Cardiac muscle cell (in vitro differentiated cells and primary cell): ENCODE measurements around the gene CCDC12. TPM values are rescaled to one million over a fixed set of nuclear protein-coding genes. Genes with fewer than 3 reads are reported as not detected.

Experiments used
- DNase-seq, 2 donors: peaks; one replicate each; pipeline versions ENCODE4 v3.0.0 to v3.0.0-alpha.2; 2010 to 2017; ENCODE audit warnings: low read depth in 1 of 2, low spot score in 1 of 2
- H3K27ac ChIP-seq: fragments of 200-600 bp; sonication (generic); 2 replicates; pipeline ENCODE4 v1.5.1; 2016
- H3K27me3 ChIP-seq: fragments of 200-600 bp; sonication (generic); 2 replicates; pipeline ENCODE4 v1.6.0; 2016; ENCODE audit warnings: control low read depth
- H3K36me3 ChIP-seq: fragments of 200-600 bp; sonication (generic); 2 replicates; pipeline ENCODE4 v1.5.1; 2016; ENCODE audit warnings: control low read depth
- H3K4me1 ChIP-seq: fragments of 200-600 bp; sonication (generic); 2 replicates; pipeline ENCODE4 v1.8.1; 2017; ENCODE audit warnings: low read depth, mild to moderate bottlenecking, mixed run types
- H3K4me3 ChIP-seq: fragments of 200-600 bp; sonication (generic); 2 replicates; pipeline ENCODE4 v1.5.1; 2016; ENCODE audit warnings: mild to moderate bottlenecking
- H3K9me3 ChIP-seq: fragments of 200-600 bp; sonication (generic); 2 replicates; pipeline ENCODE4 v1.5.1; 2017; ENCODE audit warnings: low read depth, mild to moderate bottlenecking, control low read depth
- CTCF ChIP-seq: IDR thresholded peaks from 2 replicates; pipeline ENCODE4 v1.5.1; 2012; ENCODE audit warnings: low read depth, mild to moderate bottlenecking, low read length
- polyA plus RNA-seq: library from polyadenylated mRNA; unstranded; fragments of >200 nt; fragmentation: Nextera tagmentation; extraction: Ambion mirVana; gene quantifications from 2 replicates; pipeline ENCODE4 v1.2.1, GENCODE V29; 2016
- total RNA-seq: library from RNA; depleted of rRNA; stranded (reverse); fragments of >200 nt; gene quantifications from 2 replicates; pipeline ENCODE4 v1.2.3, GENCODE V29; 2016

Gene CCDC12
- total and polyA plus RNA-seq, 2 experiments from 2014 or later: 53.8 to 73.1 TPM

DNA sequence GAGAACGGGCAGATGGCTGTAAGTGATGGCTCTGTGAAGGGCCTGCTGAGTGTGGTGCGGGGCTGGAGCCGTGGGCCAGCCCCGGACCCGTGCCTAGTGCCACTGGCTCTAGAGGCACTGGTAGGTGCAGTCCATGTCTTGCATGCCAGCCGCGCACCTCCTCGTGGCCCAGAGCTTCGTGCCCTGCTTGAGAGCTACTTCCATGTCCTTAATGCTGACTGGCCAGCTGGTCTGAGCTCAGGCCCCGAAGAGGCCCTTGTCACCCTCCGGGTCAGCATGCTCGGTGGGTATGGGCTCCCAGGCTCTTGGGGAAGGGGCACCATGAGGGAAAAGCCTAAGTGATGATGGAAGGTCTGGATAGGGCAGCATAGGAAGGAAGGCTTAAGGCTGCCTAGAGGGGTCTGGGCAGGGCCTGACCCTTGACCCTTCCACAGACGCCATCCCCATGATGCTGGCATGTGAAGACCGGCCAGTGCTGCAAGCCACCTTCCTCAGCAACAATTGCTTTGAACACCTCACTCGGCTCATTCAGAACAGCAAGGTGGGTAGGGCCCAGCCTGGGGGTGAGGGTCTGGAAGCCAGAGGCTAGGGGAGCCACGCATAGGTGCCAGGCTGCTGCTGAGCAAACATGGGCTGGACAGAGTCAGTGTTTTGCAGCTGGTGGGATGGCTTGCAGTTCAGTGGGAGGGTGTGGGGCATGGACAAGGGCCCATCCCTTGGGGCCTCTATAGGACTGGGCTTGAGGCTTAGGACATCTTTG, 15.0 kb upstream of the CCDC12 start:
- no peak overlapping the region for H3K4me3 ChIP-seq
- H3K36me3 ChIP-seq: no peaks in the 10 kb centered on the region
- H3K4me1 ChIP-seq: peaks cover 8% of the 10 kb centered on the region
- no peaks in the 10 kb centered on the region for H3K9me3 ChIP-seq
- H3K27ac ChIP-seq: no peak overlapping the region
- H3K27me3 ChIP-seq: no peaks in the 10 kb centered on the region
- no peak for TF ChIP-seq CTCF
- no peak for DNase-seq

DNA sequence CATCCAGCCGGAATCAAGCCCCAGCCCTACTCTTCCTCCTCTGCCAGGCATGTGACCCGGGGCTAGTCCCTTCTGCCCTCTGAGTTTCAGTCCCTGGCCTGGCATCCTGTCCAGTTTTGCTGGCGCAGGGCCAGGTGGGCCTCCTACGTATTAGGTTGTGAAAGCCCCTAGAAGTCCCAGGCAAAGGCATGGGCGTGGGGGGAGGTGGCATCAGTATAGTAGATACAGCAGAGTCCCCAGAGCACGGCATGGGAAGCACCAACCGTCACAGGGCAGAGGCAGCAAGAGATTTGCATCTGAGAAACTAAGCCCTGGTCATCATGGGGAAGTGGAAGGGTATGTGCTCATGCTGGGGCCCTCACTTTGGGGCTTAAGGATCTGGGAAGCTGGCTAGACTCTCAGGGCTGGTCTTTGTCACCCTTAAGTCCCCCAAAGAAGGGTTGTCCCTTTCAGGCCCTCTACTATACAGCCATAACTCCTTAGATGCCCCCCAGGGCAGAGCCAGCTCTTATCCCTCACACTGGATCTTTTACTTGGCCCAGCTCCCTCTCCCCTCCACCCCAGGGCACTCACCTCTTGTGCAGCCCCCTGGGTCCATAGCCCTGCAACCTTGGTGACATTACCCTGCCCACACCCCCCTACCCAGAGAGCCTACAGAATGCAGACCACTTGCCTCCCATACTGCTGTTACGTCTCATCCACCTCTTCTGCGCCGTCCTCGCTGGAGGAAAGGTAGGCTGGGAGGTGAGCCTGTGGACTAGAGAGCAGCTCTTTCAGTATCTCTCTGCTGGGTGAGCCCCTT, 14.2 kb upstream of the CCDC12 start:
- no peak for DNase-seq
- H3K36me3 ChIP-seq: no peaks in the 10 kb centered on the region
- H3K9me3 ChIP-seq: no peaks in the 10 kb centered on the region
- no peak for TF ChIP-seq CTCF
- H3K4me3 ChIP-seq: no peak overlapping the region
- no peak overlapping the region for H3K27ac ChIP-seq
- H3K27me3 ChIP-seq: no peaks in the 10 kb centered on the region
- peaks cover 10% of the 10 kb centered on the region for H3K4me1 ChIP-seq

DNA sequence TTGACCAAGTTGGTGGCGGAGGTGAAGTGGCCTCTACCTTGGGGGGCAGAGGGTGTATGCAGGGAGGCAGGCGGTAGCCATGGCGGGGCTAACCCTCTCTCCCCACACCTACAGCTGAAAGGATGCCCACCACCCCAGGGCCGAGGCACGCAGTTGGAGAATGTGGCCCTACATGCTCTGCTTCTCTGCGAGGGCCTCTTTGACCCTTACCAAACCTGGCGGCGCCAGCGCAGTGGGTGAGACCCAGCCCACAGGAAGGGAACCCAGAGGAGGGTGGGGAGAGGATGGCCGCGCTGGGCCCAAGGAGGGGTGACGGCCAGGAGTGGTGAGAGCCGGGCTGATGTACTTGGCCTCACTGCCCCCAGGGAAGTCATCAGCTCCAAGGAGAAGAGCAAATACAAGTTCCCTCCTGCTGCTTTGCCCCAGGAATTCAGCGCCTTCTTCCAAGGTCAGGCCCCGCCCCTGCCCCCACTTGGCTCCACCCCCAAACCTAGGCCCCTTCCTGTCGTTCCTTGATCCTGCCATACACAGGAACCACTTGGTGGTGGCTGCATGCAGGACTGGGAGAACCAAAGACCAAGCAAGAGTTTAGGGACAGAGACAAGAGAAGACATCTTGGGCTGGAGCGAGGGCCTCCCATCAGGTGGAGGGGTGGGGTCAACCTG, 12.7 kb upstream of the CCDC12 start:
- DNase-seq: no peak

DNA sequence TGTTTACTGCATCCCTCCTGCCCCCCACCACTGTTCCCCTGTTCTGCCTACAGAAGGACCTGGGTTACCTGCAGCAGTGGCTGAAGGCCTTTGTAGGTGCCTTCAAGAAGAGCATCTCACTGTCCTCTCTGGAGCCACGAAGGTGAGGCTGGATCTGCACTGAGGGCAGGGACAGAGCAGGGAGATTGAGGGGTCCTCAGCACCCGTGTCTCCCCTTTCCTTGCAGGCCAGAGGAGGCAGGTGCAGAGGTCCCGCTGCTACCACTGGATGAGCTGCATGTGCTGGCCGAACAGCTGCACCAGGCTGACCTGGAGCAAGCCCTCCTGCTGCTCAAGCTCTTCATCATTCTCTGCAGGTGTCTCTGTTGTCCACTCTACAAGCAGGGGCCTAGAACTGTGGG, 12.1 kb upstream of the CCDC12 start:
- Histone ChIP-seq H3K27me3 (no peaks in the 10 kb centered on the region), H3K4me1 (peaks cover 10% of the 10 kb centered on the region), H3K9me3 (no peaks in the 10 kb centered on the region), H3K4me3 (no peak overlapping the region), H3K27ac (no peak overlapping the region), H3K36me3 (no peaks in the 10 kb centered on the region)
- no peak for DNase-seq
- TF ChIP-seq CTCF: no peak

More for the DNA sequence above, 12.7 kb upstream of the CCDC12 start:
- Histone ChIP-seq H3K36me3 (no peaks in the 10 kb centered on the region), H3K9me3 (no peaks in the 10 kb centered on the region), H3K27me3 (no peaks in the 10 kb centered on the region), H3K4me3 (no peak overlapping the region), H3K27ac (no peak overlapping the region), H3K4me1 (peaks cover 10% of the 10 kb centered on the region)
- TF ChIP-seq CTCF: no peak

- no peaks in the 10 kb centered on the region for H3K9me3 ChIP-seq
- DNase-seq: peak in 1 of 2 donors; percentile 44
- H3K4me1 ChIP-seq: peaks cover 10% of the 10 kb centered on the region
- no peak for TF ChIP-seq CTCF
- no peak overlapping the region for H3K4me3 ChIP-seq
- no peak overlapping the region for H3K27ac ChIP-seq
- H3K27me3 ChIP-seq: no peaks in the 10 kb centered on the region
- H3K36me3 ChIP-seq: no peaks in the 10 kb centered on the region
Observed at GRCh38 chr3:46987743-46988401, 11.3 kb upstream of the CCDC12 start.
